OCI-LY1 (cell line): ENCODE measurements around the gene ITGA5.

Experiments used
- H2AFZ ChIP-seq: fragments of 200-600 bp; sonication (generic), shearing (Covaris generic); 2 replicates; pipeline ENCODE4 v1.6.0; 2014; ENCODE audit warnings: antibody characterized with exemption, mild to moderate bottlenecking, low read length
- H3F3A ChIP-seq: fragments of 200-600 bp; sonication (generic), shearing (Covaris generic); 2 replicates; pipeline ENCODE4 v1.6.0; 2014; ENCODE audit warnings: mild to moderate bottlenecking, antibody characterized with exemption, low read length, moderate library complexity; ENCODE audit not compliant: insufficient read depth
- H3K27ac ChIP-seq: fragments of 200-600 bp; sonication (generic); 2 replicates; pipeline ENCODE4 v1.5.1; 2014; ENCODE audit warnings: low read length, mixed run types, mild to moderate bottlenecking, low read depth; ENCODE audit not compliant: poor library complexity, severe bottlenecking
- H3K27me3 ChIP-seq: fragments of 200-600 bp; sonication (generic); 2 replicates; pipeline ENCODE4 v1.6.0; 2014; ENCODE audit warnings: antibody characterized with exemption, mild to moderate bottlenecking, low read length, moderate library complexity; ENCODE audit not compliant: insufficient read depth
- H3K36me3 ChIP-seq: fragments of 200-600 bp; sonication (generic); 2 replicates; pipeline ENCODE4 v1.6.1; 2014; ENCODE audit warnings: mild to moderate bottlenecking, antibody characterized with exemption, low read length, moderate library complexity, mixed read lengths; ENCODE audit not compliant: insufficient read depth
- H3K4me1 ChIP-seq: fragments of 200-600 bp; sonication (generic); 2 replicates; pipeline ENCODE4 v1.5.1; 2014; ENCODE audit warnings: mild to moderate bottlenecking, low read length, moderate library complexity; ENCODE audit not compliant: insufficient read depth, severe bottlenecking
- H3K4me2 ChIP-seq: fragments of 200-600 bp; sonication (generic), shearing (Covaris generic); 2 replicates; pipeline ENCODE4 v1.6.1; 2014; ENCODE audit warnings: low read length
- H3K4me3 ChIP-seq: fragments of 200-600 bp; sonication (generic); 2 replicates; pipeline ENCODE4 v1.5.1; 2014; ENCODE audit warnings: low read length, low read depth, mild to moderate bottlenecking, mixed read lengths; ENCODE audit not compliant: poor library complexity, severe bottlenecking
- H3K79me2 ChIP-seq: fragments of 200-600 bp; shearing (Covaris generic); 2 replicates; pipeline ENCODE4 v1.6.1; 2016; ENCODE audit warnings: mixed run types, low read length, mixed read lengths; ENCODE audit not compliant: insufficient read depth
- H3K9ac ChIP-seq: fragments of 200-600 bp; sonication (generic), shearing (Covaris generic); 2 replicates; pipeline ENCODE4 v1.6.1; 2014; ENCODE audit warnings: mild to moderate bottlenecking, low read length, mixed read lengths
- H3K9me2 ChIP-seq: fragments of 200-600 bp; sonication (generic), shearing (Covaris generic); 2 replicates; pipeline ENCODE4 v1.6.1; 2014; ENCODE audit warnings: low read depth, mild to moderate bottlenecking, low read length, mixed read lengths
- H3K9me3 ChIP-seq: fragments of 200-600 bp; shearing (Covaris generic); 2 replicates; pipeline ENCODE4 v1.6.1; 2014; ENCODE audit warnings: low read length, mixed read lengths
- H4K20me1 ChIP-seq: fragments of 200-600 bp; sonication (generic), shearing (Covaris generic); 2 replicates; pipeline ENCODE4 v1.6.0; 2016; ENCODE audit warnings: mild to moderate bottlenecking, low read length; ENCODE audit not compliant: insufficient read depth
- EZH2 ChIP-seq: fragments of 200-600 bp; sonication (generic), shearing (Covaris generic); IDR thresholded peaks from 2 replicates; pipeline ENCODE4 v1.8.0; 2017; ENCODE audit warnings: borderline replicate concordance, mixed run types, mild to moderate bottlenecking, antibody characterized with exemption, low read length, moderate library complexity, mixed read lengths
- TF ChIP-seq, protein P1 (sequence below): fragments of 200-600 bp; sonication (generic), shearing (Covaris generic); IDR thresholded peaks from 2 replicates; pipeline ENCODE4 v1.5.1; 2017; ENCODE audit warnings: mild to moderate bottlenecking, antibody characterized with exemption, low read length, moderate library complexity, mixed read lengths

ITGA5 gene

DNA sequence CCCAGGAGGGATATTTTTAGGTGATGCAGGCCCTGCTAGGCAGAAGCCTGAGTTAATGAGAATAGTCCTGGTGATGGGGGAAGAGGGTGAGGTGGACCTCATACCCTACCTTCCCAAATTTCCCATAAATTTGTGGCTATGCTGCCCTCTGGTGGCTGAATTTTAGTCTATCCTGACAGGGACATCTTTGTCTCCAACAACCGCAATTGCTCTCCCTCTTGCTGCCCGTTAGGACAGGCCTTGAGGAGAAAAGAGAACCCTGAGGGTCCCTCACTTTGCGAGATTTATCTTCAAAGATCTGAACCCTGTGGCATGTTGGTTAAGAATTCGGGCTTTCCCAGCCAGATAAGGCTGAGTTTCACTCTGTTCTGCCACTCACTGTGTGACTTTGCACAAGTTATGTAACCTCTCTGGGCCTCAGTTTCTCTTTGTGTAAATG, 24.8 kb downstream of the ITGA5 start:
- no peak overlapping the region for H2AFZ ChIP-seq
- H3K9ac ChIP-seq = no peak overlapping the region
- no peaks in the 10 kb centered on the region for H3K36me3 ChIP-seq
- H3K9me3 ChIP-seq = no peaks in the 10 kb centered on the region
- H3K4me2 ChIP-seq = no peak overlapping the region
- no peaks in the 10 kb centered on the region for H3K9me2 ChIP-seq
- TF ChIP-seq EZH2 = no peak
- TF ChIP-seq, protein P1, sequence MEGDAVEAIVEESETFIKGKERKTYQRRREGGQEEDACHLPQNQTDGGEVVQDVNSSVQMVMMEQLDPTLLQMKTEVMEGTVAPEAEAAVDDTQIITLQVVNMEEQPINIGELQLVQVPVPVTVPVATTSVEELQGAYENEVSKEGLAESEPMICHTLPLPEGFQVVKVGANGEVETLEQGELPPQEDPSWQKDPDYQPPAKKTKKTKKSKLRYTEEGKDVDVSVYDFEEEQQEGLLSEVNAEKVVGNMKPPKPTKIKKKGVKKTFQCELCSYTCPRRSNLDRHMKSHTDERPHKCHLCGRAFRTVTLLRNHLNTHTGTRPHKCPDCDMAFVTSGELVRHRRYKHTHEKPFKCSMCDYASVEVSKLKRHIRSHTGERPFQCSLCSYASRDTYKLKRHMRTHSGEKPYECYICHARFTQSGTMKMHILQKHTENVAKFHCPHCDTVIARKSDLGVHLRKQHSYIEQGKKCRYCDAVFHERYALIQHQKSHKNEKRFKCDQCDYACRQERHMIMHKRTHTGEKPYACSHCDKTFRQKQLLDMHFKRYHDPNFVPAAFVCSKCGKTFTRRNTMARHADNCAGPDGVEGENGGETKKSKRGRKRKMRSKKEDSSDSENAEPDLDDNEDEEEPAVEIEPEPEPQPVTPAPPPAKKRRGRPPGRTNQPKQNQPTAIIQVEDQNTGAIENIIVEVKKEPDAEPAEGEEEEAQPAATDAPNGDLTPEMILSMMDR = peak; percentile 68
- H3K79me2 ChIP-seq = no peaks in the 10 kb centered on the region
- no peak overlapping the region for H3K27ac ChIP-seq
- no peaks in the 10 kb centered on the region for H4K20me1 ChIP-seq
- no peak overlapping the region for H3K4me3 ChIP-seq
- peaks cover 4% of the 10 kb centered on the region for H3K4me1 ChIP-seq
- no peaks in the 10 kb centered on the region for H3F3A ChIP-seq
- H3K27me3 ChIP-seq = no peaks in the 10 kb centered on the region; the same call in 1 of the 2 replicates

DNA sequence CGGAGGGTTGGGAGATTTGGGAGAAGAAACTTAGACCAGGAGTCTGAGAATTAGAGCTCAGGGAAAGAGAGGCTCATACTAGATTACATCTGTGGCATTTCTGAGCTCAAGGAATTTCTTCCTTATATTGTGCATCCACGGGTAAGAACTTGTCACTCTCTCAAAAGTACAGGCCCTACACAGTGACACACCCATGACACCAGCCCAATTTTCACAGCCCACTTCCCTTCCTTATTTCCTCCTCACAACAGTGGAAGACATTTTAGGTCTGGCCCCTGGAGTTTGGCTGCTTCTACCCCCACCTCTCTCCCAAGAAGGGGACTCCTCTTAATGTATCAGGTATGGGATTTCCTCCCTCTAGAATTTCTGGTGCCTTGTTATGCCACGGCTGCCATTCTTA, 25.3 kb downstream of the ITGA5 start:
- no peaks in the 10 kb centered on the region for H4K20me1 ChIP-seq
- H3K79me2 ChIP-seq = no peaks in the 10 kb centered on the region
- TF ChIP-seq, protein P1 = no peak
- H3K9me2 ChIP-seq = no peaks in the 10 kb centered on the region
- H3K9ac ChIP-seq = no peak overlapping the region
- no peaks in the 10 kb centered on the region for H3F3A ChIP-seq
- no peaks in the 10 kb centered on the region for H3K9me3 ChIP-seq
- H3K27me3 ChIP-seq = no peaks in the 10 kb centered on the region; the same call in 1 of the 2 replicates
- H3K4me2 ChIP-seq = no peak overlapping the region
- no peak overlapping the region for H3K27ac ChIP-seq
- H3K36me3 ChIP-seq = no peaks in the 10 kb centered on the region
- H3K4me3 ChIP-seq = no peak overlapping the region
- H3K4me1 ChIP-seq = peaks cover 4% of the 10 kb centered on the region
- H2AFZ ChIP-seq = no peak overlapping the region

DNA sequence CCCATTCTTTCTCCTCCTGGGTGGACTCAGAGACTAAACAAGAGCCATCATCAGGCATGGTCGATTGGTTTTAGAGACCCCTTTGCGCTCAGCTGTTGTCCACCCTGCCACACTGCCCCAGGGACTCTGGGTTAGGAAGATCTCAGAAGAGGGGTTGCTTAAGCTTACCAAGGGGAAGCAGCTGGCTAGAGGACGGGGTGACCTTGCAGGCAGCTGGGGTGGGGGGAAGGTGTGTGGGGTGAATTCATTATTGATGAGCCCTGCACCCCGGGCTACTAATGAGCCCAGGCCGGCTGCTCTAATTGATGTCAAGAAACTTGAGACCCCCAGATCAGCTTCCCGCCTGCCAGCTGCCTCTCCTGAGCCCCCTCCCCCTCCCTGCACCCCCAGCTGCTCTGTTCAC, 25.9 kb downstream of the ITGA5 start:
- TF ChIP-seq, protein P1 = no peak
- TF ChIP-seq EZH2 = no peak
- H3K9me2 ChIP-seq = no peaks in the 10 kb centered on the region
- no peak overlapping the region for H3K27ac ChIP-seq
- no peak overlapping the region for H3K4me2 ChIP-seq
- no peak overlapping the region for H3K4me3 ChIP-seq
- no peaks in the 10 kb centered on the region for H3K79me2 ChIP-seq
- peaks cover 4% of the 10 kb centered on the region for H3K4me1 ChIP-seq
- no peaks in the 10 kb centered on the region for H4K20me1 ChIP-seq
- H3K36me3 ChIP-seq = no peaks in the 10 kb centered on the region
- no peak overlapping the region for H2AFZ ChIP-seq
- H3K27me3 ChIP-seq = no peaks in the 10 kb centered on the region; the same call in 1 of the 2 replicates
- H3F3A ChIP-seq = no peaks in the 10 kb centered on the region
- H3K9me3 ChIP-seq = no peaks in the 10 kb centered on the region
- no peak overlapping the region for H3K9ac ChIP-seq
